Measurements from ENCODE around the gene DLGAP1. TPM values are rescaled to one million over a fixed set of nuclear protein-coding genes. Genes with fewer than 3 reads are reported as not detected.

DLGAP1 gene
- total and polyA plus RNA-seq, 2 of the 4 experiments (the other 2 are of a cell fraction), result under 0.01 to 0.09 TPM

DNA sequence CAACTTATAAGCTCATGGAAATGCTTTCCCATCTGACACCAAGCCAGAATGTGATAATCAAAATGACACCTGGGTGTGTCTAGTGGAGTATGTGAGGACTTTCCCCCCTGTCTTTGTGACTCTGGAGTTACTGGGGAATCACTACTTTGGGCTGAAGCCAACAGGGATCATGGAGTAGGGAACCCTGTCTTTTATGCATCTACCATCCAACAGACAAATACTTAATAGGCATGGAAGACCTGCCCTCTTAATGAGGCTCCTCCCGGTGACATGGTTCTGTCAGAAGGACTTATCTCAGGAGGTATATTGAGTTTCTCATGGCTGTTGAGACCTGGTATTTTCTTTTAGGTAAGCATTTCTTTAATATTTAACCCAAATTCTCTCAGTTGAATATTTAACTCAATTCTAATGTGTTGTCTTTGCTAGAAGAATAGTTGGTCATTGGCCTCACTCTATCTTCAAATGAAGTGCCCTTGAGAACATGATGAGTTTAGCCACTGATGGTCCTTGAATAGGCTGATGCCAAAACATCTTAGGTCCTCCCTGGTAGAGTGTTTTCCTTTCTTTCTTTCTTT is 963.0 kb downstream of the DLGAP1 start:
- intact Hi-C loops (cut with micrococcal nuclease), result no loop called here
- WGBS, 2 experiments (ENCODE audit: extremely low coverage in 2 of 2, insufficient read length in 1 of 2), result no CpG with 5 or more reads among the region's 1 CpG
- CTCF ChIA-PET, result interaction anchor here (1.0 kb wide), 1 partner anchor 10 kb away, joined by 3 read pairs; no protein-coding TSS in a partner anchor
- no peak overlapping the region for H2BK15ac ChIP-seq (ENCODE audit: low read depth, low read length)
- H4K8ac ChIP-seq (ENCODE audit: low read depth in 2 of 2, low read length in 2 of 2), result no peak overlapping the region
- in situ Hi-C loops (cut with MboI; ENCODE audit: low sequenced_read_pairs), result no loop called here
- DNase-seq (no peak), ATAC-seq (ENCODE audit: low read depth) (no peak)
- POLR2A ChIA-PET (ENCODE audit: unreplicated experiment), result no interaction called here
- H2AK5ac ChIP-seq (ENCODE audit: low read depth, low read length), result no peak overlapping the region
- 0 out of 2 replicates have a peak, but pooled peaks cover 4% of the 10 kb centered on the region for H3K27me3 ChIP-seq (ENCODE audit: control insufficient read depth, insufficient read depth, low read length)
- H3K4ac ChIP-seq (ENCODE audit: low read depth, low read length), result no peak overlapping the region
- no peak overlapping the region for H4K5ac ChIP-seq (ENCODE audit: low read depth, low read length)
- H2AFZ ChIP-seq (replicated peaks; ENCODE audit: low read length, poor library complexity), result no peak overlapping the region
- no TSS peak for BruUV-seq (replicated peaks)
- H4K20me1 ChIP-seq (ENCODE audit: insufficient read depth, low read length), result no peaks in the 10 kb centered on the region
- H3K4me2 ChIP-seq (ENCODE audit: low read depth, low read length), result no peak overlapping the region
- no peak overlapping the region for H3K9ac ChIP-seq (ENCODE audit: low read depth, low read length)
- H3K14ac ChIP-seq (replicated peaks; ENCODE audit: low read depth, low read length), result no peak overlapping the region
- H3K23ac ChIP-seq (ENCODE audit: low read depth, low read length), result no peak overlapping the region
- no peak overlapping the region for H2AK9ac ChIP-seq (replicated peaks; ENCODE audit: low read depth, low read length, poor library complexity)
- no peaks in the 10 kb centered on the region for H3K4me1 ChIP-seq (ENCODE audit: control insufficient read depth, insufficient read depth, low read length)
- no peaks in the 10 kb centered on the region for H3K36me3 ChIP-seq (ENCODE audit: control insufficient read depth, insufficient read depth, low read length)
- H2BK20ac ChIP-seq (ENCODE audit: low read depth, low read length), result no peak overlapping the region
- no peaks in the 10 kb centered on the region for H3K9me1 ChIP-seq (ENCODE audit: insufficient read depth, low read length)
- H2BK120ac ChIP-seq (ENCODE audit: low read depth, low read length), result no peak overlapping the region
- no peaks in the 10 kb centered on the region for H3K79me1 ChIP-seq (ENCODE audit: low read depth in 1 of 2, low read length in 2 of 2)
- no peak overlapping the region for H4K91ac ChIP-seq (ENCODE audit: insufficient read depth, low read depth, low read length)
- TF ChIP-seq NFE2L2 (IDR thresholded peaks at IDR 0.05; ENCODE audit: low read depth, low read length) (no peak), RFX5 (IDR thresholded peaks at IDR 0.05; ENCODE audit: low read depth, low read length) (no peak), FOS (IDR thresholded peaks at IDR 0.05; ENCODE audit: low read depth, low read length) (no peak), RCOR1 (IDR thresholded peaks at IDR 0.05; ENCODE audit: insufficient replicate concordance, low read length) (no peak), MAFK (IDR thresholded peaks at IDR 0.05; ENCODE audit: low read depth, low read length) (no peak), BHLHE40 (IDR thresholded peaks at IDR 0.05; ENCODE audit: low read depth, low read length) (no peak), SMC3 (IDR thresholded peaks at IDR 0.05; ENCODE audit: low read depth, low read length) (no peak), POLR2A (IDR thresholded peaks at IDR 0.05; ENCODE audit: low read depth, low read length) (no peak), MXI1 (IDR thresholded peaks at IDR 0.05; ENCODE audit: borderline replicate concordance, low read depth, low read length) (no peak), RAD21 (IDR thresholded peaks at IDR 0.05; ENCODE audit: low read length) (no peak), CEBPB (IDR thresholded peaks at IDR 0.05; ENCODE audit: low read depth, low read length) (no peak), CHD1 (IDR thresholded peaks at IDR 0.05; ENCODE audit: low read depth, low read length) (no peak), MAZ (IDR thresholded peaks at IDR 0.05; ENCODE audit: borderline replicate concordance, low read depth, low read length) (no peak)
- TF ChIP-seq, protein P1, sequence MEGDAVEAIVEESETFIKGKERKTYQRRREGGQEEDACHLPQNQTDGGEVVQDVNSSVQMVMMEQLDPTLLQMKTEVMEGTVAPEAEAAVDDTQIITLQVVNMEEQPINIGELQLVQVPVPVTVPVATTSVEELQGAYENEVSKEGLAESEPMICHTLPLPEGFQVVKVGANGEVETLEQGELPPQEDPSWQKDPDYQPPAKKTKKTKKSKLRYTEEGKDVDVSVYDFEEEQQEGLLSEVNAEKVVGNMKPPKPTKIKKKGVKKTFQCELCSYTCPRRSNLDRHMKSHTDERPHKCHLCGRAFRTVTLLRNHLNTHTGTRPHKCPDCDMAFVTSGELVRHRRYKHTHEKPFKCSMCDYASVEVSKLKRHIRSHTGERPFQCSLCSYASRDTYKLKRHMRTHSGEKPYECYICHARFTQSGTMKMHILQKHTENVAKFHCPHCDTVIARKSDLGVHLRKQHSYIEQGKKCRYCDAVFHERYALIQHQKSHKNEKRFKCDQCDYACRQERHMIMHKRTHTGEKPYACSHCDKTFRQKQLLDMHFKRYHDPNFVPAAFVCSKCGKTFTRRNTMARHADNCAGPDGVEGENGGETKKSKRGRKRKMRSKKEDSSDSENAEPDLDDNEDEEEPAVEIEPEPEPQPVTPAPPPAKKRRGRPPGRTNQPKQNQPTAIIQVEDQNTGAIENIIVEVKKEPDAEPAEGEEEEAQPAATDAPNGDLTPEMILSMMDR (conservative IDR thresholded peaks at IDR 0.05; ENCODE audit: low read depth, low read length), result no peak
- TF ChIP-seq, protein P2, sequence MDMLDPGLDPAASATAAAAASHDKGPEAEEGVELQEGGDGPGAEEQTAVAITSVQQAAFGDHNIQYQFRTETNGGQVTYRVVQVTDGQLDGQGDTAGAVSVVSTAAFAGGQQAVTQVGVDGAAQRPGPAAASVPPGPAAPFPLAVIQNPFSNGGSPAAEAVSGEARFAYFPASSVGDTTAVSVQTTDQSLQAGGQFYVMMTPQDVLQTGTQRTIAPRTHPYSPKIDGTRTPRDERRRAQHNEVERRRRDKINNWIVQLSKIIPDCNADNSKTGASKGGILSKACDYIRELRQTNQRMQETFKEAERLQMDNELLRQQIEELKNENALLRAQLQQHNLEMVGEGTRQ (IDR thresholded peaks at IDR 0.05; ENCODE audit: low read depth, low read length), result no peak
- TF ChIP-seq, protein P3, sequence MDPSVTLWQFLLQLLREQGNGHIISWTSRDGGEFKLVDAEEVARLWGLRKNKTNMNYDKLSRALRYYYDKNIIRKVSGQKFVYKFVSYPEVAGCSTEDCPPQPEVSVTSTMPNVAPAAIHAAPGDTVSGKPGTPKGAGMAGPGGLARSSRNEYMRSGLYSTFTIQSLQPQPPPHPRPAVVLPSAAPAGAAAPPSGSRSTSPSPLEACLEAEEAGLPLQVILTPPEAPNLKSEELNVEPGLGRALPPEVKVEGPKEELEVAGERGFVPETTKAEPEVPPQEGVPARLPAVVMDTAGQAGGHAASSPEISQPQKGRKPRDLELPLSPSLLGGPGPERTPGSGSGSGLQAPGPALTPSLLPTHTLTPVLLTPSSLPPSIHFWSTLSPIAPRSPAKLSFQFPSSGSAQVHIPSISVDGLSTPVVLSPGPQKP (IDR thresholded peaks at IDR 0.05; ENCODE audit: borderline replicate concordance, low read depth, low read length), result no peak
- H3K9me3 ChIP-seq (ENCODE audit: control insufficient read depth, insufficient read depth, low read length), result no peaks in the 10 kb centered on the region
- H3K18ac ChIP-seq (ENCODE audit: low read depth, low read length), result no peak overlapping the region
- no peak overlapping the region for H2BK5ac ChIP-seq (ENCODE audit: low read depth, low read length, poor library complexity, severe bottlenecking)
- dilution Hi-C loops (cut with HindIII; ENCODE audit: low sequenced_read_pairs, unreplicated experiment), result no loop called here
- no peak overlapping the region for H3K27ac ChIP-seq (ENCODE audit: insufficient read depth, low read length)
- H3K56ac ChIP-seq (ENCODE audit: extremely low read depth, insufficient read depth, low read length), result no peak overlapping the region
- no peak overlapping the region for H3K4me3 ChIP-seq (ENCODE audit: insufficient read depth, low read depth, low read length)
